ENCODE measurements around the gene GTF2H1. TPM values are rescaled to one million over a fixed set of nuclear protein-coding genes. Genes with fewer than 3 reads are reported as not detected.

GTF2H1 gene
- total and polyA plus RNA-seq, 5 donors: 14.4 to 26.3 (median 24.1) TPM

- Histone ChIP-seq H3K9me3 (ENCODE audit: control insufficient read depth, low read length) (no peaks in the 10 kb centered on the region), H3K4me1 (ENCODE audit: control insufficient read depth, insufficient read depth, low read length) (no peaks in the 10 kb centered on the region), H3K27ac (ENCODE audit: low read length) (no peak overlapping the region), H3K4me3 (ENCODE audit: low read length) (no peak overlapping the region), H3K27me3 (ENCODE audit: control insufficient read depth, insufficient read depth) (no peaks in the 10 kb centered on the region)
- no peak for ATAC-seq
- intact Hi-C loops (cut with DNase I): no loop called here
- DNase-seq: no peak
- WGBS: 89% methylated on average over 5 of the region's 5 CpGs
Measured at GRCh38 chr11:18347471-18348125, 25.2 kb downstream of the GTF2H1 start.

DNA sequence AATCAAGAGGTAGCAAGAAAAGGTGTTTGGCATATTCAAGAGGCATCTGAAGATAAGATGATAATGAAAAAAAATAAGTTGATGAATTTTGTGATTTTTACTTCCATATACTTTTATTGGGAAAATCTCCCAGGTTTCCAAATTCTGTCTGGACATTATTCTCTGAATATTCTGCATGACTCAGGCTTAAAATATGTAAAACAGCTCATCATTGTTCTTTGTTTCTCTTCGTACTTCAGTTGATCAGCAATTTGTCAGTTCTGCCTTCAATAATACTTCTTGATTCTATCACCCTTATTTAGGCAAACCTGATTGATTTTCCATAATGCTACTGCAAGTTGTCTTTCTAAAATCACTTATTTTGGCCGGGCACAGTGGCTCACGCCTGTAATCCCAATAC, 30.2 kb downstream of the GTF2H1 start:
- ATAC-seq (no peak), DNase-seq (no peak)
- Histone ChIP-seq H3K4me1 (ENCODE audit: control insufficient read depth, insufficient read depth, low read length) (no peaks in the 10 kb centered on the region), H3K27me3 (ENCODE audit: control insufficient read depth, insufficient read depth) (no peaks in the 10 kb centered on the region), H3K27ac (ENCODE audit: low read length) (no peak overlapping the region), H3K4me3 (ENCODE audit: low read length) (no peak overlapping the region), H3K9me3 (ENCODE audit: control insufficient read depth, low read length) (no peaks in the 10 kb centered on the region)
- intact Hi-C loops (cut with DNase I): no loop called here
- WGBS: 89% methylated on average over 3 of the region's 3 CpGs

GRCh38 chr11:18358646-18359045, 36.3 kb downstream of the GTF2H1 start:
- H3K27me3 ChIP-seq (ENCODE audit: control insufficient read depth, insufficient read depth): no peaks in the 10 kb centered on the region
- H3K9me3 ChIP-seq (ENCODE audit: control insufficient read depth, low read length): no peaks in the 10 kb centered on the region
- DNase-seq (no peak), ATAC-seq (no peak)
- H3K4me1 ChIP-seq (ENCODE audit: control insufficient read depth, insufficient read depth, low read length): no peaks in the 10 kb centered on the region
- WGBS: 93% methylated on average over 4 of the region's 4 CpGs
- H3K4me3 ChIP-seq (ENCODE audit: low read length): no peak overlapping the region
- no peak overlapping the region for H3K27ac ChIP-seq (ENCODE audit: low read length)
- intact Hi-C loops (cut with DNase I): no loop called here

- ATAC-seq (no peak), DNase-seq (no peak)
- H3K9me3 ChIP-seq (ENCODE audit: control insufficient read depth, low read length): no peaks in the 10 kb centered on the region
- no peak overlapping the region for H3K27ac ChIP-seq (ENCODE audit: low read length)
- 95% methylated on average over 5 of the region's 5 CpGs for WGBS
- H3K27me3 ChIP-seq (ENCODE audit: control insufficient read depth, insufficient read depth): no peaks in the 10 kb centered on the region
- H3K4me1 ChIP-seq (ENCODE audit: control insufficient read depth, insufficient read depth, low read length): no peaks in the 10 kb centered on the region
- intact Hi-C loops (cut with DNase I): no loop called here
- H3K4me3 ChIP-seq (ENCODE audit: low read length): no peak overlapping the region
Measured at GRCh38 chr11:18361154-18361553, 38.8 kb downstream of the GTF2H1 start.

GRCh38 chr11:18364495-18365073, 42.2 kb downstream of the GTF2H1 start:
- no peak overlapping the region for H3K4me3 ChIP-seq (ENCODE audit: low read length)
- intact Hi-C loops (cut with DNase I): no loop called here
- ATAC-seq: no peak
- H3K27me3 ChIP-seq (ENCODE audit: control insufficient read depth, insufficient read depth): no peaks in the 10 kb centered on the region
- H3K4me1 ChIP-seq (ENCODE audit: control insufficient read depth, insufficient read depth, low read length): no peaks in the 10 kb centered on the region
- no peak overlapping the region for H3K27ac ChIP-seq (ENCODE audit: low read length)
- no peaks in the 10 kb centered on the region for H3K9me3 ChIP-seq (ENCODE audit: control insufficient read depth, low read length)
- no peak for DNase-seq
- WGBS: 93% methylated on average over 4 of the region's 4 CpGs

DNA sequence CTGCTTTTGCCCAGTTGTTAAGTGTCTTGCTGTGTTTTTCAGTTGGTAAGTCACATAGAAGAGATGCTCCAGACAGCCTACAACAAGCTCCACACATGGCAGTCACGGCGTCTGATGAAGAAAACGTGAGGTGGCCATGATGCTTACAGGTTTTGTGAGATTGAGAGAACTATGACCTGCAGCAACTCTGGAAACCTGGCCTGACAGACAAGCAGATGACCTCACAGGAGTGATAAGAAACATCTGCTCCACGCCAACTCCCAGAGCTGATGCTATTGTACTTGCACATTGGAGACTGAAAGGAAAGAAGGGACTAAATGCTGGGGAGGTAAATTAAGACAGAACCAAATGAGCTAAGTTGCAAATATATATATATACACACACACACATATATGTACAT, 43.4 kb downstream of the GTF2H1 start:
- Histone ChIP-seq H3K27me3 (ENCODE audit: control insufficient read depth, insufficient read depth) (no peaks in the 10 kb centered on the region), H3K4me1 (ENCODE audit: control insufficient read depth, insufficient read depth, low read length) (no peaks in the 10 kb centered on the region), H3K9me3 (ENCODE audit: control insufficient read depth, low read length) (no peaks in the 10 kb centered on the region), H3K27ac (ENCODE audit: low read length) (no peak overlapping the region), H3K4me3 (ENCODE audit: low read length) (no peak overlapping the region)
- 75% methylated on average over 4 of the region's 4 CpGs for WGBS
- ATAC-seq (no peak), DNase-seq (no peak)
- intact Hi-C loops (cut with DNase I): no loop called here

DNA sequence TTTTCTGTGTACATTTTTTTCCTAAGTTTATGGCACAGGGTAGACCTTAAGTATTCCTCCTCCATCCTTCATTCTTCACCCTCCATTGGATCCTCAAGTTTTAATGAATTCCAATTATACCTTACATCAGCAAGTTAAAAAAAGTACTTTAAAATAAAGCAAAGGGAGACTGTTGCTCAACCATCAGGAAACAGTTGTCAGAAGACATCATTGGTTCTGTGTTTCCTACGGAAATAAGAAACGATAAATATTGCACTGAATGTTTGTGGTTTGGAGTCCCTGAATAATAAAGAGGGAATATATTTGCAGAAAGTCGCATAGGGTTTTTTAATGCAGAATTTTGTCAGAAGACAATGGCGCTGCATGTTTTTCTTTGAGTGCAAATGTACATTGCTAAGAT, 43.9 kb downstream of the GTF2H1 start:
- no peaks in the 10 kb centered on the region for H3K4me1 ChIP-seq (ENCODE audit: control insufficient read depth, insufficient read depth, low read length)
- no peak overlapping the region for H3K27ac ChIP-seq (ENCODE audit: low read length)
- H3K27me3 ChIP-seq (ENCODE audit: control insufficient read depth, insufficient read depth): no peaks in the 10 kb centered on the region
- DNase-seq: no peak
- H3K9me3 ChIP-seq (ENCODE audit: control insufficient read depth, low read length): no peaks in the 10 kb centered on the region
- intact Hi-C loops (cut with DNase I): no loop called here
- no peak overlapping the region for H3K4me3 ChIP-seq (ENCODE audit: low read length)
- no peak for ATAC-seq
- WGBS: 88% methylated on average over 4 of the region's 4 CpGs

- Histone ChIP-seq H3K27ac (ENCODE audit: low read length) (no peak overlapping the region), H3K4me1 (ENCODE audit: control insufficient read depth, insufficient read depth, low read length) (no peaks in the 10 kb centered on the region), H3K9me3 (ENCODE audit: control insufficient read depth, low read length) (no peaks in the 10 kb centered on the region), H3K27me3 (ENCODE audit: control insufficient read depth, insufficient read depth) (no peaks in the 10 kb centered on the region), H3K4me3 (ENCODE audit: low read length) (no peak overlapping the region)
- intact Hi-C loops (cut with DNase I): no loop called here
- ATAC-seq: no peak
- no peak for DNase-seq
- 99% methylated on average over 3 of the region's 3 CpGs for WGBS
Measured at GRCh38 chr11:18367431-18367830, 45.1 kb downstream of the GTF2H1 start.

GRCh38 chr11:18368221-18368620, 45.9 kb downstream of the GTF2H1 start:
- DNase-seq (no peak), ATAC-seq (no peak)
- no peak overlapping the region for H3K4me3 ChIP-seq (ENCODE audit: low read length)
- H3K9me3 ChIP-seq (ENCODE audit: control insufficient read depth, low read length): no peaks in the 10 kb centered on the region
- WGBS: 66% methylated on average over 2 of the region's 2 CpGs
- no peak overlapping the region for H3K27ac ChIP-seq (ENCODE audit: low read length)
- H3K27me3 ChIP-seq (ENCODE audit: control insufficient read depth, insufficient read depth): no peaks in the 10 kb centered on the region
- no peaks in the 10 kb centered on the region for H3K4me1 ChIP-seq (ENCODE audit: control insufficient read depth, insufficient read depth, low read length)
- intact Hi-C loops (cut with DNase I): no loop called here

- WGBS: 74% methylated on average over 2 of the region's 2 CpGs
- no peak for DNase-seq
Measured at GRCh38 chr11:18369398-18369797, 47.0 kb downstream of the GTF2H1 start.

GRCh38 chr11:18371279-18371678, 48.9 kb downstream of the GTF2H1 start:
- Histone ChIP-seq H3K27me3 (ENCODE audit: control insufficient read depth, insufficient read depth) (no peaks in the 10 kb centered on the region), H3K27ac (ENCODE audit: low read length) (no peak overlapping the region)
- intact Hi-C loops (cut with DNase I): no loop called here

More at GRCh38 chr11:18369398-18369797, 47.0 kb downstream of the GTF2H1 start:
- H3K27ac ChIP-seq (ENCODE audit: low read length): no peak overlapping the region
- H3K9me3 ChIP-seq (ENCODE audit: control insufficient read depth, low read length): no peaks in the 10 kb centered on the region
- no peaks in the 10 kb centered on the region for H3K4me1 ChIP-seq (ENCODE audit: control insufficient read depth, insufficient read depth, low read length)
- no peak for ATAC-seq
- H3K4me3 ChIP-seq (ENCODE audit: low read length): no peak overlapping the region
- H3K27me3 ChIP-seq (ENCODE audit: control insufficient read depth, insufficient read depth): no peaks in the 10 kb centered on the region
- intact Hi-C loops (cut with DNase I): no loop called here

DNA sequence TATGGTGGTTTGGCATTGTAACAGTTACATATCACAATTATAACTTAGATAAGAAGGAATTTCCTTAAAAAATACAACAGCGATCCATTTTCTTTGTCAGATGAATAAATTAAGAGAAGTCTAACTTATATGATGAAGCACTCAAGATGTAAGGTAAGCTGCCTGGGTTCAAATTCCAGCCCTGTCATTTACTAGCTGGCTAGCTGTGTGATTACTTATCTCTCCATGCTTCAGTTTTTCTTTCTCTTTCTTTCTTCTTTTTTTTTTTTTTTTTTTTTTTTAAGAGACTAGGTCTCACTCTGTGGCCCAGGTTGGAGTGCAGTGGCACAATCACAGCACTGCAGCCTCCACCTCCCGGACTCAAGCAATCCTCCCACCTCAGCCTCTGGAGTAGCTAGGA, 49.8 kb downstream of the GTF2H1 start:
- 91% methylated on average over 2 of the region's 2 CpGs for WGBS

More at GRCh38 chr11:18371279-18371678, 48.9 kb downstream of the GTF2H1 start:
- ATAC-seq (no peak), DNase-seq (no peak)
- 74% methylated on average over 2 of the region's 2 CpGs for WGBS
- H3K4me1 ChIP-seq (ENCODE audit: control insufficient read depth, insufficient read depth, low read length): no peaks in the 10 kb centered on the region
- H3K9me3 ChIP-seq (ENCODE audit: control insufficient read depth, low read length): no peaks in the 10 kb centered on the region
- no peak overlapping the region for H3K4me3 ChIP-seq (ENCODE audit: low read length)

More for the DNA sequence above, 49.8 kb downstream of the GTF2H1 start:
- Histone ChIP-seq H3K27ac (ENCODE audit: low read length) (no peak overlapping the region), H3K4me3 (ENCODE audit: low read length) (no peak overlapping the region), H3K4me1 (ENCODE audit: control insufficient read depth, insufficient read depth, low read length) (no peaks in the 10 kb centered on the region), H3K9me3 (ENCODE audit: control insufficient read depth, low read length) (no peaks in the 10 kb centered on the region), H3K27me3 (ENCODE audit: control insufficient read depth, insufficient read depth) (no peaks in the 10 kb centered on the region)
- DNase-seq (no peak), ATAC-seq (no peak)
- intact Hi-C loops (cut with DNase I): no loop called here

Measured in right cardiac atrium (tissue), 5 donors.